ENCODE measurements around the gene SORCS2.

The SORCS2 gene

DNA sequence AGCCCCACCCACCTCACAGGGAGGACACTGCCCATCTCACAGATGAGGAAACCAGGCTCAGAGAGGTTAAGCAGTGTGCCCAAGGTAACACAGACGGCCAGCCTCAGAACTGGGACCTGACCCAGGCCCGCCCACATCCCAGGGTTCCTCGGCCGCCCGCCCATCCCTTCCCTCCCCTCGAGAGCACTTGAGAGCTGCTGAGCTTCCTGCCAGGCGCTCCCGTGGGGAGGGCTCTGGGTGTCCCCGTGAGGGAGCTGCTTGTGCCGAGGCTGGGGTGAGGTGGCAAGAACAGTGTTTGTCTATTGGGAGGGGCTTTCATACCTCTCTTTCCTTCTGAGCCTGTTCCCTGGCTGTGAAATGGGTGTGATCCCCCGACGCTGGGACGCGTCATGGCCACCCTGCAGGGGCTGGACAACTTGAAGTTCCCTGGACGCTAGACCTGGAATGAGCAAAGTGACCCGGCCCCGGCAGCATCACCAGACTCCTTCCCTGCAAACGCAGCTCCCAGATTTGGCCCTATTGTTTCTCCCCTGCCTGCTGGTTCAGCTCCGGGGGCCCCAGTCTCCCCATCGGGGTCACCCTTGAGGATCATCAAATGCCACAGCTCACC lies 542.4 kb downstream of the SORCS2 start:
- no peak for DNase-seq (ENCODE audit: low spot score)

- no peak for DNase-seq (ENCODE audit: low spot score)
Measured at GRCh38 chr4:7735395-7735794, 543.1 kb downstream of the SORCS2 start.

DNA sequence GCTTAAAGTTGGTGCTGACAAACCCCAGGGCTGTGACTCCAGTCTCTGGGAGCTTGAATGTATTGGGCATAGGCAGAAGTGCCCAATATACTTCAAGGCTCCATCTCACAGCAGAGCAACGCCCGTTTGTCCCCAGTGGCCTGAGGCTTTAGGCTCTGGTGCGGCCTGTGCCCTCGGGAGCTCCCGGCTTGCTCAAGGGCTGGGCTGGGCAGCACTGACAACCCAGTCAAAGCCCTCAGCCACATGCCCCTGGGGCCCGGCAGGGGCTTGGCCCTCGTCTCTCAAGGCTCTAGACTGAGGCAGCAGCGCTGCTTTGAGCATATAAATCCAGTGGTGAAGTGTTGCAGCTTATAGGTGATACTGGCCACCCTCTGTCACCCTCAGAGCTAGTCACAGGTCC lies 543.6 kb downstream of the SORCS2 start:
- no peak for DNase-seq (ENCODE audit: low spot score)

DNA sequence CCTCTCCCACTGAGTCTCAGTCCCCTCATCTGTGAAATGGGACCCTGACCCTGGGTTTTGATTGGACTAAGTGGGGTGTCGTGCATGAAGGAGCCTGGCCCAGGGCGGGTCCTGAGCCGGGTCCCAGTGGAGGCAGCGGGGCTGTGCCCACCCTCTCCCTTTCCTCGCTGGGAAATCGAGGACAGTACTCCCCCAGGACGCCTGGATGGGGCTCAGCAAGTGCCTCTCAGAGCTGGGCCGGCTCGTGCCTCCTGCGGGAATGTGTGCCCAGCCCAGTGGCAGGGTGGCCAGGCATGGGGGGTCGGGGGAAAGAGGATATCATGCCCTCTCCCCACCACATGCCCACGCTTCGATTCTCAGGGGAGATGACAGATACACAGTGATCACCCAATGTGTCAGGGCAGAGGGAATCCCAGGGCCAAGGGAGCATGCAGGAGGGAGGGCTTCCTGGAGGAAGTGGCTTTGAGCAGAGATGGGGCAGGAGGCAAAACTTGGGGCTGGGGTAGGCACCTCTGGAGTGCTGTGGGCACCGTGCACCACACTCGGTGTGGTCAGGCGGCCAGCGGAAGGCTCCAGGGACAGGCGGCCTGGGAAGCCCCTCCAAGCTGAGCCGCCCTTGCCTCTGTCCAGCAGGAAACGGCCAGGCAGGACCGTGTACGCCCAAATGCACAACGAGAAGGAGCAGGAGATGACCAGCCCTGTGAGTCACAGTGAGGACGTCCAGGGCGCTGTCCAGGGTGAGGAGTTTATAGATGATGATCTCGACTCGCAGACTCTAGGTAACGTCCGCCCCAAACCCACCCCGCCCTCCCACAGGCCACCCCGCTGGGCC lies 544.3 kb downstream of the SORCS2 start:
- no peak for DNase-seq (ENCODE audit: low spot score)

- no peak for DNase-seq (ENCODE audit: low spot score)
Measured at GRCh38 chr4:7737268-7737645, 544.9 kb downstream of the SORCS2 start.

DNA sequence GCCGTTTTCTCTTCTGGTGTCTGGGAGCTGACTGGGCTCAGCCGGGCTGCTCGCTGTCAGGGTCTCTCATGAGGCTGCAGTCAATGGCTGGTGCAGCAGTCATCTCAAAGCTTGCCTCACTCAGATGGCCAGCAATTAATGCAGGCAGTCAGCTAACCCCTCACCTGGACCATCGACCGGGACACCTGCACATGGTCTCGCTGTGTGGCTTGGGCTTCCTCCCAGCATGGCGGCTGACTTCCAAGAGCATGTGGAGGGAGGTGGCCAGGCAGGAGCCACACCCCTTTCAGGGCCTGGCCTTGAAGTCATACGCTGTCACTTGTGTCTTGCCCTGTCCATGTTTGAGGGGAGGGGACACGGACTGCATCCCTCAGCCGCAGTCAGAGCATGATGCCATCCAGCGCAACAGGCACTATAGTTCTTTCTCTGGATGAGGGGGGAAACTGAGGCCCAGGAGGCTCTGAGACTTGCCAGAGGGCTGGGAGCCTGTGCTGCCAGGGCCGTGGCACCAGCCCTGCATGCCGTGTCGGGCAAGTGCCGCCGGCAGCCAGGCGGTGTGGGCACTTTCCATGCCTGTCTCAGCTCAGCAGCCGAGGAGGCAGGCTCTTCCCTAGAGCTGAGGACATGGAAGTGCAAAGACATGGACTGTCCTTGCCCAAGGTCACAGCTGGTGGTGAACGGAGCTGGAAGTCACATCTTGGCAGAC lies 545.6 kb downstream of the SORCS2 start:
- no peak for DNase-seq (ENCODE audit: low spot score)

DNA sequence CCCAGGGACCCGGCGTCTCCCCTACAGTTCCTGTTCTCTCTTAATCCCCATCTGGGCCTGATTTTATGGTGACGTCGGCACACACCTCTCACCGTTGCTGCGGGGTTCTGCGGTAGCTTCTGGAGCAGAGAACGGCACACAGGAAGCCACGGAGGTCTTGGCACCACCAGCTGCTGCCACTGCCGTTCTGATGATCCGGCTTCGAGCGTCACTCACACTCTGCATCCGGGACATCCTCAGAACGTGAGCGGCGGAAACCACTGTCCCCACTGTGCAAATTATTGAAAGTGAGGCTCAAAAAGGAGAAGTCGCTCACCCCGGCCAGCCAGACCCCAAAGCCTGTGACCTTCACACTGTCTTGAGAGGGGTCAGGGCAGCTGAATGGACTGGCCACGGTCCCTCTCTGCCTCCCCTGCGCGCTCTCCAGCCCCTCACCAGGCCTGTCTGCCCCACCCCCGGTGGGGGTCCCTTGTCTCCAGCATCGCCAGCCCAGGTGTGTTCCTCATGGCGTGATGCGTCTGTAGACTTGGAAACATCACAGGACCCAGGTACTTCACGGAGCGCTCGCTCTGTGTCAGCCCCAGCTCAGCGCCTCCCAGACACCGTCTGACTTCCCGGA lies 546.2 kb downstream of the SORCS2 start:
- DNase-seq (ENCODE audit: low spot score) = no peak

- DNase-seq (ENCODE audit: low spot score) = no peak
Measured at GRCh38 chr4:7739077-7739917, 547.0 kb downstream of the SORCS2 start.

DNA sequence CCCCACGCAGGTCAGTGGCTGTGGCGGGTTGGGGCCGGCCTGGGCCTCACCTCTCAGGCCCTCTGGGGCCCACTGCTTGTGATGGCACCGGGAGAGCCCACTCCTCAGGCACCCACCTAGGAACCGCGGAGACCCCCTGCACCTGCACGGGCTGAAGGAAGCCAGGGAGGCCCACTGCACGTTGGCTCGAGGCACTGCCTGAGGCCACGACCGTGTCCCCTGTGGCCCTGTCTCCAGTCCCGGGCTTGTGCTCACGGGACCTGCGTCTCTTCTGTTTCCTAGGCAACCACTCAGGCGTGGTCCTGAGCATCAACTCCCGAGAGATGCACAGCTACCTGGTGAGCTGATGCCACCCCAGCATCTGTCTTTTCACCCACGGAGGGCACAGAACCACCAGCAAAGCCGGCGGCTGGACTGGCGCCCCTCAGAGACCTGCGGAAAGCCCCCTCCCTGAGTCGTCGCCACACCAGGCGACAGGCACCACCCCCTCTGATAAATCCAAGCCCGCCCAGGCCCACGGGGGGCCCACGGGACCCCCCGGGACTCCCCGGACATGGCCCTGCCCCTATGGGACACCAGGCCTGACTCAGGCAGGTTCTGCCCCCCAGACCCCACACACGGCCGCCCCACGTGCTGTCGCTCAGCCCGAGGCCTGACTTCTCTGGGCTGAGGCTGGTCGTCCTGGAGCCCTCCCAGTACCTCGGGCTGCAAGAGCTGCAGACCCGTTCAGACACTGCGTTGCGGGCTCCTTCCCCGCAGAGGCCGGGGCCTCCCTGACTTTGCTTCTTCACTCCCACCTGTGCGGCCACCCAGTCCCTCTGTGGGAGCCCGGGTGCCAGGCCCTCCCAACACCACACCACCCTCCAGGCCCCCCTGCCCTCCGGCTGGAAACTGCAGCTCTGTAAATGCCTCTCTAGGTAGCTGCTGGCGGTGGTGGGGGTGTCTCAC lies 547.9 kb downstream of the SORCS2 start:
- DNase-seq (ENCODE audit: low spot score) = no peak

GRCh38 chr4:7740866-7741525 lies 548.7 kb downstream of the SORCS2 start:
- no peak for DNase-seq (ENCODE audit: low spot score)

DNA sequence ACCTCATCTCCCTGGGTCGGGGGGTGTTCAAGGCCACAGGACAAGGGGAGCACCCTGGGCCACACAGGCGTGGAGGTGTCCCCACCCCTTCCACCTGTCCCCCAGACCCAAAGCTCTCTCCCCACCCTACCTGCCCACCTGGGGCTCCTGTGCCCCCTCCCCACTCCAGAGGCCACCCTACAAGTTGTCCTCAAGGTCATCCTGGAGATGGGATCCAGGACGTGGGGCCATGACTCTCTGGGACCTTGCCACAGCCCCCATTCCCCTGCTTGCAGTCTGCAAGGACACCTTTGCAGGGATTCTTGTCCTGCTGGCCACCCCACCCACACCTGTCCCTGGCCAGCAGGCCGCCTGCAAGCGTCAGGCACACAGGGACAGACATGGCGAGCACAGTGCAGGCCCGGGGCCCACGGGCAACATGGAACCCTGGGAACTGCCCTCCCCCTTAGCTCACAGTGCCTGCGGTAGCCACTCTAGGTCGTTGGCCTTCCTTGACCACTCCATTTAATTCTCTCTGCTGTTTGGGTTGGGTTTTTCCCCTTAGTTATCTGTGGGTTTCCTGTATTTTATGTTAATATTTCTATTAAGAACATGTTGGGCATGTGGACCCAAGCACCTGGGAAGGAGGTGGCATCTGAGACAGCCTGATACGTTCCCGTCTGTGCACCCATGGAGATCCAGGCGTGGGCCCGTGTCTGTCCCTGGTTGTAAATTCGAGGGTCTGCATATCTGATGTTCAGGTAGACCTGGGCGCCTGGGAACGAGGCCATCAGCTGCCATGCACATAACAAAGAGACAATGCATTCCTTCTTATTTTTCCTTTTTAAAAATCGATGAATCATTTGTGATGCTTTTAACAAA lies 549.8 kb downstream of the SORCS2 start:
- DNase-seq (ENCODE audit: low spot score) = no peak

DNA sequence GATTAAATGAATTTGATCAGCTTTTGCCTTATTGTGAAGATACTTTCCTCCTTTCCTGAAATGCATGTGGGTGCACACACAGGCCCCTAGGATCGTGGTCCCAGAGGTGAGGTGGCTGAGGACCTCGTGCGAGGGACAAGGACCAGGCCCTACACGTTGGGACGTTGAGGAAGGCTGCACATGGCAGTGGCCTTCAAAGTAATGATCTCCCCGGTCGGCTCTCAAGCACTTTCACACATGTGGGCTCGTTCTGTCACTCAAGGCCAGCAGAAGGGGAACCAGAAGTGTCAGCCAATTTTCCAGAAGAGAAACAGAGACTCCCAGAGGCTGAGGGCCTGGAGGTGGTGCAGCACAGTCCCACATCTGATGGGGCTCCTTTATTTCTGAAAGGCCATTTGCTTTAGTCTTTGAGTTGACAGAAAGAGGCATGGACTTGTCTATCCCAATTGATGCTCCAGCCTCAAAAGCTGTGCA lies 550.5 kb downstream of the SORCS2 start:
- DNase-seq (ENCODE audit: low spot score) = no peak

GRCh38 chr4:7744142-7744804 lies 551.9 kb downstream of the SORCS2 start:
- DNase-seq (ENCODE audit: low spot score) = no peak

DNA sequence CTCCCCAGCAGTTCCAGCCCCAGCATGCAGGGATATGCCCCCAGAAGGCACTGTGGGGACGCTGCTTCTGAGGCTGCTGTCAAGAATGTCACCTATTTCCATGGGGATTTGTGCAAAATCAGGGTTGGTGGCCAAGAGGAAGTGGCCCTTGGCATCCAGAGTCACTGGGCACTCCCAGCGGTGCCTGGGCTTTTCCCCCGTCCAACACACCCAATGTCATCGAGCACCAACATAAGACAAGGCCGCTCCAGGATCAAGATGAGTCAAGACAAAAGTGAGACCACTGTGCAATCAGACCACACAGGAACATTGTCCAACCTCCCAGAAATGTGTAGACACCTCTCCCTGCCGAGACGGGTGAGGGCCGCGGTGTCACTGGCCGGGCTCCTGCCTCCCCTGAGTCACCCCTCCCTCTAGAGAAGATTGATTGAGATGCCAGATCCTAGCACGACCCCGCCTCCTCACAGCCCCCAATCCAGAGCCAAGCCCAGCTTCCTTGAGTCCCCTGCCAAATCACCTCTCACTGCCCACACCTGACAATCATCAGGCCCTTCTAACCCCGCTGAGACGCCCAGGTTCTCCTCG lies 553.1 kb downstream of the SORCS2 start:
- no peak for DNase-seq (ENCODE audit: low spot score)

GRCh38 chr4:7746351-7747061 lies 554.2 kb downstream of the SORCS2 start:
- DNase-seq (ENCODE audit: low spot score) = no peak

DNA sequence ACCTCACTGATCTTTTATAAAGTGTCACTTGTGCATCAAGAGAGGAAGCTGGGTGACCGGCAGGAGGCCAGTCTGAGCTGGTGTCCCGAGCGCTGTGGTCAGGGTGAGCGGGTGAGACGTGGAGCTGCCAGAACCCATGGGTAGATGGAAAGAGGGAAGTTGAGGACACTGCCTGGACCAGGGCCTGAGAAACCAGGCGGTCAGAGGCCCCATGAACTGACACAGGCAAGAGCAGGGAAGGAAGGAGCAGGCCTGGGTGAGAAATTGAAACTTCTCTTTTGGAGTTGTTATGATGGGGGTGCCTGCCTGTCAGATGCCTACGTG lies 554.7 kb downstream of the SORCS2 start:
- no peak for DNase-seq (ENCODE audit: low spot score)

- no peak for DNase-seq (ENCODE audit: low spot score)
Measured at GRCh38 chr4:7747566-7747965, 555.2 kb downstream of the SORCS2 start.

DNA sequence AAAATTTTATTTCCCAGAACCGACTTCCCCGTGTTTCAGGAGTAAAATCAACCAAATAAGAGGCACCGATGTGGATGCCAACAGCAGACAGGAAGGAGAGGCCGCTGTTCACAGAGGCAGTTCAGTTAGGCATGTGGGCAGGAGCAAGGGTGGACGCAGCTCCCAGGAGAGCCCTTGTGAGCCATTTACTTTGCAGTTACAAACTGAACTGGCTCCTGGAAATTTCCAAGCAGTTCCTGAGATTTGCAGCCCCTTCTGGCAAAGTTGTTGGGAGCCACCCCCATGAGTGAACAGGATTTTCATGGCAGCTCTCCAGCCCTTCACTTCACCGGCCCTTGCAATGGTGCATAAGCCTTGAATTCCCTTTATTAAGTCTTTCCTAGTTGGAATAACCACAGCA lies 558.2 kb downstream of the SORCS2 start:
- no peak for DNase-seq (ENCODE audit: low spot score)

Measured in hematopoietic multipotent progenitor cell treated with erythropoietin and hydrocortisone succinate and interleukin-3 and kit ligand, for 15 days (in vitro differentiated cells).